Midbrain (tissue), 1 donor: ENCODE results near the gene TMBIM6.
A peak's percentile ranks its signal among the peaks of the same experiment; 100 is the strongest.

Source experiments
- DNase-seq: peaks from one replicate; lab custom pipeline; 2025; lab: John Stamatoyannopoulos, UW

The TMBIM6 gene

DNA sequence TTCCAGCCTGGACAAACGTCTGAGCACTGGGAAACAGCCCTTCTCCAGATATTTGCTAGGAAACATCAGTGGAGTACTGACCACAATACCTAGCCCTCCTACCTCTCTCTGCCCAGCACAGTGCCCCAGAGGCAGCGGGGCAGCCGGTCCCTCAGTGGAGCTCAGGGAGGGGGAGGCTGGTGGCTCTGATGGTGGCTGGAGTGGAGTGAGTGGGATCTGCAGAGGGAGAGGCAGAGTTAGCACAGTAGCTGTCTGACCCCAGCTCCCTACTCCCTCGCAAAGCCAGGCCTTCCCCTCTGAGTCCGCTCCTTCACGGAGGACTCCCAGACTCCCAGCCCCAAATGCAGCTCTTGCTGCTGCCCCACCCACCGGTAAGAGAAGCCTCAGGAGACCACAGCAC lies 56.9 kb downstream of the TMBIM6 start:
- DNase-seq = no peak

DNA sequence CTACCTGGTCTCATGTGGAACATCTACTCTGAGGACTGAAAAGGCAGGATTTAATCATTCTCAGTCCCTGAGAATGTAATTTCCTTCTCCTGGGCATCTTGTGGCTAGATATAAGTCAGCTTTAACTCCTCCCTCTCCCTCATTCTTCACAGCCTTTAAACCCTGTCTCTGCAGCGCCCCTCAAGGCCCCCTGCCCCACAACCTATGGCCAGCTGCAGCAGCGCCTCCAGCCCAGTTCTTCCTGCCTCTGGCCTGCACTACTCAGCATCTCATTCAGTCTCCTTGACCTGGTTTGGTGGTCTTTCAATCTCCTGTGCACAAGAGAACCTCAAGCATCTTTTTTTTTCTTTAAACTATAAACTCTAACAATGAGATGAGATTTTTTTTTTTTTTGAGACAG lies 57.6 kb downstream of the TMBIM6 start:
- no peak for DNase-seq

DNA sequence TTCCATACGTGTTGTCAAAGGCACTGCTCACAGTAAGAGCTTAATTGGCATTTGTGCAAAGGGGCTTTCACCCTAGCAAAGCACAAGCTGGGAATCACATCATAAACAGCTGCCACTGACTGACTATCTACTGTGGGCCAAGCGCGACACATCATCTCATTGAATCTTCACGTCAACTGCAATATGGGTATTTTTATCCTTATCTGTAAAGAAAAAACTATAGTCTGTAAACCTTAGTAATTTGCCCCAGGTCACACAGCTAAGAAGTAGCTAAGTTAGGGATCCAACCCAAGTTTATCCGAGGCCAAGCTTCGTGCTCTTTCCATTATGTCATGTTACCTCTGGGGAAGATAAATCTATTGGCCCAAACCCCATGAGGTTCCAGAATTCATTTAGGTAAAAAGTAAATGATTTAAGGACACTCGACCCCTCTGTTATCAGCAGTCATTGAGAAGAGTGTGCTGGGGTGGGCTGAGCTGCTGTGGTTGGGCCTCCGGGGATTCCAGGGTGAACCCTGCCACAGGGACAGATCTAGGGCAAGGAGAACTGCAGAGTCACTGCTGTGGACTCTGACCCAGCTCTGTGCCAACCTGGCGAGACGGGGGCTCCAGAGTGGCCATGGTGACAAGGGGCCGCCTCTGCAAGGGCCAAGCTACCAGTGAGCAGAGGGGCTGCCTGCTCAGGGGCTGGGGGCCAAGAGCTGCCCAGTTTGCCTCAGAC lies 59.2 kb downstream of the TMBIM6 start:
- DNase-seq = no peak

DNA sequence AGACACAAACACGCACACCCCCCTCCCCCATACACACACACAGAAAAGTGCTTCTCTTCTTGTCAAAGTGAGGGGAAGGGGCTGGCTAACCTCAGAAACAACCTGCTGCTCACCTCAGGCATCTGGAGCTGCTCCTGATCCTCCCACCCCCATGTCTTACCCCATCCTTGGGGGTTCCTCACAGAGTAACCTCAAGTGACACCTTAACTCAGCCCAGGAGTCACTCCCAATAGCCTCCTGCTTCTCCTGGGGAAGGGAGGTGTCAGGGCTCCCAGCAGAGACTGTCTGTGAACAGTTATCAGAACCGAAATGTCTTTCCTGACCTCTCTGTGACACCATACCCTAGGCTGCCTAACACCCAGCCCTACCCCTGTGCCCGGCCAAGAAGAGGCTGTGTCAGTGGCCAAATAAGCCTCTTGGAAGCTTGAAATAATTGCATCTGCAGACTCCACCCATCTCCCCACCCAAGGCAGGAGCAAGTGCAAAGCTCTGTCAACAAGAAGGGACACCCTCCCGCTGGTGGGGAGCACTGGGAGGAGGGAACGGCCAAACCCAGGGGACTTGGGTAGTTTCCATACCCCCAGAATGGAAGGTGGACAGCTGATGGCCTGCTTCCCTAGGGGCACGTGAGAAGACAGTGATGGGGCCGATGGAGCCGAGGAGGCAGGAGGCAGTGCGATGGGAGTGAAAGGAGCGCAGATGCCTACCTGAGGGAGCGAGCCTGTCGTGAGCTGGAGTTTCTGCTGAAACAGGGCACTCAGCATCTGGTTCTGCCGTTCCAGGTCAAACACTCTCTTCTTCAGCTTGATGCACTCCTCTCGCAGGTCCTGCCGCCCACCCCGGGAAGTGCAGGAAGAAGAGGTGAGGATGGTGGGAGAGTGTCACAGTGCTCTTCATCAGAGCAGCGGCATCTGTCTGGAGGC lies 60.0 kb downstream of the TMBIM6 start:
- no peak for DNase-seq

DNA sequence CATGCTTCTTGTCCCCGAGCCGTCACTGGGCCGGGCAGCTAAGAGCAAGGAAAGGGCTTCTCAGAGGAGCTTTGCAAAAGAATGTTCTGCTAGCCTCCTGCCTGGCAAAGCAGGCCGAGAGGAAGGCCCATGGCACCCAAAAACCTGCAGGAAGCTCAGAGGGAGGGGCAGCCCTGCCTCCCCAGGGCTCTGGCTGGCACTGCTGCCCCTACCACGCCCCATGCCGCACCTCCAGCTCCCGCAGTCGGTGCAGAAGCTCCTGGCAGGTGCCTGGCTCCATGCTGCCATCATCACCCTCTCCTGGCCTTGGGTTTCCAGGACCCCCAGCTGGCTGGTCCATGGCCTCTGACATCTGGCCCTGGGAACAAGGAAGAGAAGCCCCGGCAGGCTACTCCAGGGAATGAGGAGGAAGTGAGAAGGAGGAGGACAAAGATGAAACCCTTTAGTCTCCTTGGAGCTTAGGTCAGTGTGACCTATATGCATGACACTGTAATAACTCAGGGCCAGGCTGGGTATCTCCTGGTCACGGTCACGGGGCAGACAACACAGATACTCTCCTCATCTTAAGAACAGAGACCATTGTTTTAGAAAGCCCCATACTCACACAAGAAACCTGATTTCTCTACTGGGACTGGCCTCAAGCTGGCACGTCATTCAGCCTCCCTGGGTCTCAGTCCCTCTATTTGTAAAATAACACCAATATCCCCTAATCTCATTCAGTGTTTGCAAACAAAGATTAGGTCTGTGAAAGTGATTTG lies 62.5 kb downstream of the TMBIM6 start:
- no peak for DNase-seq

DNA sequence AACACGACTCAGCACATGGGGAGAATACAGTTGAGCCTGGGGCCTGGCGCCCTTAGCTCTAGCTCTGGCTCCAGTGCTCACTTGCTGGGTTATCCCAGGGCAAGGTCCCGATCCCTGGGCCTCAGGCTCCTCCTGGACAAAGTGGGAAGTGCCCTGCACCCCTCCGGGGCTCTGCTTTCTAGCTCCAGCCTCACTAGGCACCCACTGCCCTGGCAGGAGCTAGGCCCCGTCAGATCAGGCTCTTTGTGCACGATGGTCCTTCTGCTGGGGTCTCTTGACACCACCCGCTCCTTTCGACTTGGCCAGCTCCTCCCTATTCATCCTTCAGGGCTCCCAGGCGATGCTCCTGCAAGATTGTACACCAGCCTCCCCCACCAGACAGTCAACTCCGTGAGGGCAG lies 63.5 kb downstream of the TMBIM6 start:
- DNase-seq = no peak

DNA sequence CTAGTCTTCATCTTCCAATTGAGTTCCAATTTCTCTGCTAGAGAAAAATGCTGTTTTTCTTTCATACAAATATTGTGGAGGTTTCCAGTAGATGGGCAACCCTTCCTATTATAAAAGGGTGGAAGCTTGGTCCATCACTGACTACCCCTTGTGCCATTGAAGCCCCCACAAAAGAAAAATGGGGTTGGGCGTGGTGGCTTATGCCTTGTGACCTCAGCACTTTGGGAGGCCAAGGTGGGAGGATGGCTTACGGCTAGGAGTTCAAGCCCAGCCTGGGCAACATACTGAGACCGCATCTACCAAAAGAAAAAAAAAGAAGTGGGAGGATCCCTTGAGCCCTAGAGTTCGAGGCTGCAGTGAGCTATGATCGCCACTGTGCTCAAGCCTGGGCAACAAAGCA lies 64.1 kb downstream of the TMBIM6 start:
- DNase-seq = no peak

DNA sequence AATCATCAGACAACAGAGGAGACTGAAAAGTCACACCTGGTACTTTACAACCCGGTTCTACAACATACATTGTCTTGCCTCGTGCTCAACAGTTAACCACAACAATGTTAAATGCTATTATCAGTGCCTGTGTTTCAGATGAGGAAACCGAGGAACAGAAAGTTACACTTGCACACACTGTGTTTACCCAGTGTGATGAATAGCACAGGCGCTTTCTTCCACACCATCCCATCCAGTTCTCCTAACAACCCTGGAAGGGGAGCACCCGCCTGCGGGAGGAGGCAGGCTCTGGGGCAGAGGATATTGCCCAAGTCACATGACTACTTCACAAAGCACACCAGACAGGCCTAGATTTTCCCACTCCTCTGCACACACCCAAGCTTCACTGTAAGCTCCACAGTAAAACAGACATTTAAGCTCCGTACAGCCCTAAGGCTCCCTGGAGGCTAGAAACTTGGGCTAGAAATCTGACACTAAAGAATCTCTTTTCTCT lies 65.0 kb downstream of the TMBIM6 start:
- DNase-seq = no peak

DNA sequence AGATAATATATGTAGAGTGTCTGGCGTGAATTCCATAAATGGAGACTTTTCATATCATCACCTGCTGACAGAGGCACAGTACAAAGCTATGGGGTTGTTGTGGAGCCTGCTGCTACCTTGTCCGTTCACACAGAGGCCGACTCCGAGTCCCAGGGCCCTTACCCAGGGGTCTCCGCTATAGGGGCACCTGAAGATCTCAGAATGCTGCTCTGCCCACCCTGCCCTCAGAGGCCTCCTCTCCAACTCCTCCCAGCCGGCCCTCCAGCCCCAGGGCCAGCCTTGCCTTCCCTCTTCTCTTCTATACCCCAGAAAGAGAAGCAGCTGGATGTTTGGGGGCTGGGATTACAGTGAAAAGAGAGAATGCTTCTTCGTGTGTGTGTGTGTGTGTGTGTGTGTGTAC lies 65.5 kb downstream of the TMBIM6 start:
- no peak for DNase-seq

DNA sequence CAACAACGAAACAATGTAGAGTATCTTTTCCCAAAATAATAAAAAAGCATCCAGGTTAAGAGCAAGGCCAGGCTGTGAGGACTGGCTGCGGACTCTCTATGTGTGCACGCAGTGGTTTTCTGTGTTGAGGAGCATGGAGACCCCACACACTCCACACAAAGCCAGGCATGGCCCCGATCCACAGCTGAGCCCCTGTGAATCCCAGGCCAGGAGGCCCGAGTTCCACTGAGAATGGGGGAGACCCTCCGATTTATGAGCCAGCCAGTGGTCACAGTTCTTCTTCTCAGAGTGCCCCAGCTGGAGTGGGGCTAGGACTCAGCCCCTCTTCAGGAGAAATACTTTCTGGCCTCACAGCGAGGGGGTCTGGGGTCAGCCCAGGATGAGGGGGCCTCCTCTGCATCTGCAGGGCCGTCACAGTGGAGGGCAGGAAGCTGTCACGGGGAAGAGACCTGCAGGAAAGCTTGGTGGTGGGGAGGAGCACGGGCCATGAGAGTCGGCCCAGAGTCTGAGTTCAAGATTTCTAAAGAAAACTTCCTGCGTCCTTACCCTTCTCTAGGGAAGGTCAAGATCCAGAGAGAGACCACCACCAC lies 66.7 kb downstream of the TMBIM6 start:
- DNase-seq = no peak

DNA sequence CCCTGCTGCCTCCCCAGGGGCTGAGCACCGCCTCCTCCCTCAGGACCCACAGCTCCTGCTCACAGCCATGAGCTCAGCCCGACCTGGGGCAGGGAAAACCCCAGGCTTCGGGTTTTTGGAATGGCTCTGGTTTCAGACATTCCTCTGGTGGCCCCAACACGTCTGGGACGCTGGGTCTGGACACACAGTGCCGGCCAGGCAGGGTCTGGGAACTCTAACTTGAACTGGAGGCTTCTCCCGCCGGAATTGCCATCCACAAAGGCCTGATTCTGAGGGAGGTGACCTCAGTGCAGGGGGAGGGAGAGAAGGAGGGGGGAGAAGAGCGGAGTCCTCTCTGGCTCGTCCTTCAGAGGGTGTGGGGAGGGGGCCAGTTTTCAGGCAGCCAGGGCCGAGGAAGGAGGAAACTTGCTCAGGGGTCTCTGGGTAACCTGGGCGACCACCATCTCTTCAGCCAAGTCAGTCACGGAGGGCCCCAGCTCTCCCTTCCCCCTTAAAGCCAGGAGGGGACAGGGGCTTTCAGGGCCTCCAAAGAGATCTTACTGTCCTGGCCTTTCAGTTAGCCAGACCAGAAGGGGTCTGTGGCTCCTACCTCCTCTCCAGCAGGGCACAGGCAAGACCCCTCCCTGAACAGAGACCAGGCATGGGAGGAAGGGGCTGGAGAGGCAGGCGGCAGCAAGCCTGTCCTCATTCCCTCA lies 67.5 kb downstream of the TMBIM6 start:
- peak; percentile 67 for DNase-seq

DNA sequence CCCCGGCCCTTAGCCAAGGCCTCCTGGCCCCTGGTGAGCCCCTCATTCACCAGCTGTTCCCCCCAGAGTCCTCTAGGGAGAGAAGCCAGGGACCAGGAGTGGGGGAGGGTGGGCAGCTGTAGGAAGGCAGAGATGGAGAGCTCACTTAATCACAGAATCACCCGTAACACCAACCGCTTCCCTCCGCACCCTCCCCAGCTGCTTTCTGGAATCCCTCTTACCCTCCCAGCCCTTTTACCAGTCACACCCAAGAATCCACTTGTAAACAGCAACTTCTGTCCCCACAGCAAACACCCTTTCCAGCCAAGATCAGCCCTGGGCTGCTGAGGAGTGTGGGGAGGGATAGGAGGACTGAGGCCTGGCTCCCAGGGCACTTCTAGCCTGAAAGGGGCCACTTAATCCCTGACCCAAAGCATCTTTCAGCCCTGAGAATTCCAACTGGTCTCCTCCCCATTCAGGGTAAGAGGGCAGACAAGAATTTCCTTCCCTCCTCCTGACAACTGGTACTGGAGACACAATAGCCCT lies 68.1 kb downstream of the TMBIM6 start:
- DNase-seq = peak; percentile 47

DNA sequence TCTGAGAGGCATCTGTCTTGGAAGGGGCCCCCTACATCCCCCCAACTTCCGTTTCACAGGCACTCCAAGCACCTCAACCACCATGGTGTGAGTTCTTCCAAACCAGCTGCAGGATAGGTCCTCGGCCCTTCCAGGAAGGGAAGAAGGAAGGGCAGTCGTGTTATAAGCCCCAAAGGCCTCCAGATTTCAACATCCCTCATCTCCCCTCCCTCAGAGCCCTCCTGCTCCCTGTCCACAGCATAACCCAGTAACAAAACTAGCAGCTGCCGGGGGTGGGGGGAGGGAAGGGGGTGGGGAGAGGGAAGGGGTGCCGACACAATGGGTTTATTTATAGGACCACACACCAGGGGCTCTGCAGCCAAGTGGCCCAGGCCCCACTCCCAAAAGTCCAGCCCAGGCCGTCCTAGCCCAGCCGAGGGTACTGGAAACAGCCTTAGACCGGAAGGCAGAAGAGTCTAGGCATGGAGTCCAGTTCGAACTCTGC lies 68.6 kb downstream of the TMBIM6 start:
- peak; percentile 47 for DNase-seq

DNA sequence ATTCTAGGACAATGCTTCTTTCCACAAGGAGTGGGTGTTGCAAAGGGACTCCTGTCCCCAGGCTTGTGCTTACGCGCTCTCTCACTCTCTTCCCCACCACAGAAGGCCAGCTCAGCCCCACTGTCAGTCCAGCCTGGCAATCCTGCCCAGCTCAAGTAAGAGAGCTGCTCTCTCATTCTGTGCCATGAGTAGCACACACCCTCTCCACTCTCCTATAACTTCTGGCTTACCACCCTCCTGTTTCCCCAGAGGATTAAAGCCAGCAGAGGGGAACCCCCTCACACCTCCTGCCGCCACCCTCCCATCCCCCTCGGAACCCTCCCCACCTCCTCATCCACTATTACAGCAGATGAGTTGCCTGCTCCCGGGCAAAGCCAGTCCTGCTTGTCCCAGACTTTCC lies 69.8 kb downstream of the TMBIM6 start:
- DNase-seq = no peak

DNA sequence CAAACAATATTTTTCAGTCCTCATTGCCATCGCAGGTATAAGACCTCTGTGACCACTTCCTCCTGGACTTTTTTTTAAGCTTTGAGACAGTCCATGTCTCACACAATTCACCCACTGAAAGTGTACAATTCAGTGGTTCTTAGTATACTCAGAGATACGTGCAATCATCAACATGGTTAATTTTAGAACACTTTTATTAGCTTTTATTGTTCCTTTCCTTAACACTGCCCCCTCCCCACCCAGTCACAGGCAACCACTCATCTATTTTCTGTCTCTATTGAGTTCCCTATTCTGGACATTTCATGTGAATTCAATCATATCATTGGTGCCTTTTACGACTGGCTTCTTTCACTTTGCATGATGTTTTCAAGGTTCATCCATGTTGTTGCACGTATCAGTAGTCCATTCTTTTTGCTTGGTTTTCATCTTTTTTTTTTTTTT lies 70.6 kb downstream of the TMBIM6 start:
- DNase-seq = no peak

DNA sequence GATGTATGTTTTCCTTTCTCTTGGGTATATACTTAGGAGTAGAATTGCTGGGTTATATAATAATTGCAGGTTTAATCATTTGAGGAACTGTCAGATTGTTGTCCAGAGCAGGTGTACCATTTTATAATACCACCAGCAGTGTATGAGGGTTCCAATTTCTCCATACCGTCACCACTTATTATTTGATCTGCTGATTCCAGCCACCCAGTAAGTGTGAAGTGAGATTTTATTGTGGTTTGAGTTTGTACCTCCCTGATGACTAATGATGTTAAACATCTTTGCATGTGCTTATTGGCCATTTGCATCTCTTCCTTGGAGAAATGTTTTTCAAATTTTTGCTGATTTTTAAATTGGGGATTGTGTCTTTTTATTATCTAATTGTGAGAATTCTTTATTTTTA lies 71.8 kb downstream of the TMBIM6 start:
- no peak for DNase-seq
